Gastroesophageal sphincter (tissue), 4 donors: ENCODE results near the gene RUFY4. TPM values are rescaled to one million over a fixed set of nuclear protein-coding genes. Genes with fewer than 3 reads are reported as not detected.
"Not testable (repeated sequence)": the region's sequence is repeated elsewhere in the genome, so short reads cannot be mapped to it uniquely, and the experiment has no call there.

Source experiments
- ATAC-seq: fragments of 150-250 bp; one replicate; pipeline ENCODE4 v1.9.1; 2016; ENCODE audit warnings: mild to moderate bottlenecking, moderate library complexity
- H3K27ac ChIP-seq, 4 donors: fragments of 200-600 bp; sonication (generic) in 3 of 4; 1 replicate in 3 of 4; 2 replicates in 1 of 4; pipeline ENCODE4 v1.5.1; 2016 to 2019
- H3K27me3 ChIP-seq: fragments of 200-600 bp; sonication (generic); one replicate; pipeline ENCODE4 v1.5.1; 2019
- H3K36me3 ChIP-seq, 2 donors: fragments of 200-600 bp; sonication (generic); one replicate each; pipeline ENCODE4 v1.5.1; 2019; ENCODE audit warnings: control low read depth in 1 of 2
- H3K4me1 ChIP-seq, 3 donors: fragments of 200-600 bp; sonication (generic); 1 replicate in 2 of 3; 2 replicates in 1 of 3; pipeline ENCODE4 v1.5.1; 2016 to 2019; ENCODE audit warnings: control low read depth in 2 of 3
- H3K4me3 ChIP-seq, 2 donors: fragments of 200-600 bp; sonication (generic); one replicate each; pipeline ENCODE4 v1.5.1; 2019; ENCODE audit warnings: mild to moderate bottlenecking in 1 of 2, moderate library complexity in 1 of 2
- H3K9me3 ChIP-seq, 3 donors: fragments of 200-600 bp; sonication (generic); one replicate each; pipeline ENCODE4 v1.5.1; 2017 to 2019; ENCODE audit warnings: control low read depth in 2 of 3
- CTCF ChIP-seq, 4 experiments: fragments of 200-600 bp in 2 of 4; fragments of 450-650 bp in 2 of 4; sonication (generic) in 1 of 4; IDR thresholded peaks; one replicate each; pipeline ENCODE4 v1.5.1; 2017 to 2019; ENCODE audit warnings: antibody characterized with exemption in 4 of 4, mild to moderate bottlenecking in 2 of 4, moderate library complexity in 2 of 4
- EP300 ChIP-seq: sonication (generic); formaldehyde crosslinking; IDR thresholded peaks from one replicate; pipeline ENCODE4 v1.6.1; 2017; ENCODE audit warnings: antibody characterized with exemption, mild to moderate bottlenecking
- POLR2A ChIP-seq, 2 donors: fragments of 450-650 bp; IDR thresholded peaks; one replicate each; pipeline ENCODE4 v1.6.1; 2017; ENCODE audit warnings: antibody characterized with exemption in 2 of 2, mild to moderate bottlenecking in 2 of 2, moderate library complexity in 1 of 2
- POLR2AphosphoS5 ChIP-seq: sonication (generic); formaldehyde crosslinking; IDR thresholded peaks from one replicate; pipeline ENCODE4 v1.6.1; 2017; ENCODE audit warnings: antibody characterized with exemption
- WGBS, 2 donors: methylation state at CpG; one replicate each; pipeline ENCODE4 v1.1.5; 2018; ENCODE audit warnings: low coverage in 1 of 2; 5-methylcytosine and 5-hydroxymethylcytosine counted together
- total RNA-seq, 4 donors: library from RNA; depleted of rRNA; stranded (reverse); fragments of >200 nt; gene quantifications; one replicate each; pipeline ENCODE4 v1.1.0, GENCODE V29; 2016

Gene RUFY4
- total RNA-seq, 4 donors from 2014 or later: not detected

GRCh38 chr2:218089259-218089658 lies 20.2 kb downstream of the RUFY4 start:
- no peak for ATAC-seq
- Histone ChIP-seq H3K36me3 (no peaks in the 10 kb centered on the region), H3K4me3 (no peak overlapping the region), H3K9me3 (peaks cover 0 to 24% (median 0%) of the 10 kb centered on the region in 3 donors), H3K4me1 (no peaks in the 10 kb centered on the region), H3K27ac (no peak overlapping the region), H3K27me3 (peaks cover 9% of the 10 kb centered on the region)
- WGBS, 2 donors: 50 to 68% methylated on average over 2 to 3 of the region's 8 CpGs
- TF ChIP-seq EP300 (no peak), POLR2A (IDR thresholded peaks at IDR 0.05) (no peak), CTCF (IDR thresholded peaks at IDR 0.05) (no peak), POLR2AphosphoS5 (no peak)

- Histone ChIP-seq H3K36me3 (no peaks in the 10 kb centered on the region), H3K27ac (no peak overlapping the region), H3K9me3 (peaks cover 0 to 12% (median 0%) of the 10 kb centered on the region in 3 donors), H3K4me3 (no peak overlapping the region), H3K4me1 (no peaks in the 10 kb centered on the region), H3K27me3 (peaks cover 9% of the 10 kb centered on the region)
- no peak for ATAC-seq
- TF ChIP-seq POLR2A (IDR thresholded peaks at IDR 0.05): no peak
- WGBS, 2 donors: 83 to 100% methylated on average over 1 of the region's 3 CpGs
Observed at GRCh38 chr2:218091746-218092145, 22.7 kb downstream of the RUFY4 start.

GRCh38 chr2:218093879-218094278 lies 24.8 kb downstream of the RUFY4 start:
- Histone ChIP-seq H3K4me3 (no peak overlapping the region), H3K9me3 (no peaks in the 10 kb centered on the region), H3K27ac (no peak overlapping the region), H3K4me1 (no peaks in the 10 kb centered on the region), H3K27me3 (peaks cover 9% of the 10 kb centered on the region), H3K36me3 (no peaks in the 10 kb centered on the region)
- ATAC-seq: no peak
- 85 to 93% methylated on average over 2 to 3 of the region's 3 CpGs for WGBS, 2 donors
- no peak for TF ChIP-seq EP300
- no peak for TF ChIP-seq POLR2A (IDR thresholded peaks at IDR 0.05)
- no peak for TF ChIP-seq CTCF (IDR thresholded peaks at IDR 0.05)
- no peak for TF ChIP-seq POLR2AphosphoS5

- no peak overlapping the region for H3K4me3 ChIP-seq
- H3K27me3 ChIP-seq: peaks cover 9% of the 10 kb centered on the region
- no peaks in the 10 kb centered on the region for H3K4me1 ChIP-seq
- H3K9me3 ChIP-seq: no peaks in the 10 kb centered on the region
- 68 to 93% methylated on average over 2 to 8 of the region's 8 CpGs for WGBS, 2 donors
- H3K36me3 ChIP-seq: no peaks in the 10 kb centered on the region
- TF ChIP-seq EP300 (no peak), CTCF (IDR thresholded peaks at IDR 0.05) (no peak), POLR2AphosphoS5 (no peak), POLR2A (IDR thresholded peaks at IDR 0.05) (no peak)
- no peak overlapping the region for H3K27ac ChIP-seq
- no peak for ATAC-seq
Observed at GRCh38 chr2:218095853-218096252, 26.8 kb downstream of the RUFY4 start.

GRCh38 chr2:218097975-218098374 lies 28.9 kb downstream of the RUFY4 start:
- ATAC-seq: no peak
- Histone ChIP-seq H3K27me3 (no peaks in the 10 kb centered on the region), H3K9me3 (no peaks in the 10 kb centered on the region), H3K27ac (no peak overlapping the region), H3K4me1 (no peaks in the 10 kb centered on the region), H3K36me3 (no peaks in the 10 kb centered on the region), H3K4me3 (no peak overlapping the region)
- no peak for TF ChIP-seq CTCF (IDR thresholded peaks at IDR 0.05)
- TF ChIP-seq EP300: no peak
- TF ChIP-seq POLR2A (IDR thresholded peaks at IDR 0.05): no peak
- no peak for TF ChIP-seq POLR2AphosphoS5
- WGBS, 2 donors: 73 to 75% methylated on average over 3 of the region's 3 CpGs

- H3K4me1 ChIP-seq, ATAC-seq, H3K36me3 ChIP-seq, H3K4me3 ChIP-seq, H3K27ac ChIP-seq, H3K27me3 ChIP-seq: not testable (repeated sequence)
- peaks cover 0 to 34% (median 0%) of the 10 kb centered on the region in 3 donors for H3K9me3 ChIP-seq
- WGBS, 2 donors: 82 to 86% methylated on average over 7 of the region's 7 CpGs
Observed at GRCh38 chr2:218108834-218109233, 39.8 kb downstream of the RUFY4 start.

- not testable (repeated sequence) for H3K27ac ChIP-seq, H3K4me1 ChIP-seq, ATAC-seq, H3K4me3 ChIP-seq, H3K36me3 ChIP-seq
- 78 to 79% methylated on average over 1 to 3 of the region's 4 CpGs for WGBS, 2 donors
- H3K9me3 ChIP-seq: peaks cover 0 to 32% (median 0%) of the 10 kb centered on the region in 3 donors
- peaks cover 19% of the 10 kb centered on the region for H3K27me3 ChIP-seq
Observed at GRCh38 chr2:218121789-218122188, 52.7 kb downstream of the RUFY4 start.

- H3K4me3 ChIP-seq, H3K36me3 ChIP-seq, H3K4me1 ChIP-seq, H3K27ac ChIP-seq, ATAC-seq: not testable (repeated sequence)
- Histone ChIP-seq H3K27me3 (peaks cover 19% of the 10 kb centered on the region), H3K9me3 (peaks cover 0 to 28% (median 0%) of the 10 kb centered on the region in 3 donors)
Observed at GRCh38 chr2:218122286-218122685, 53.2 kb downstream of the RUFY4 start.
